CD14-positive monocyte (primary cell): Measurements from ENCODE around the gene LDHB. TPM values are rescaled to one million over a fixed set of nuclear protein-coding genes. Genes with fewer than 3 reads are reported as not detected.
"Not testable (repeated sequence)": the region's sequence is repeated elsewhere in the genome, so short reads cannot be mapped to it uniquely, and the experiment has no call there.

Experiments
- DNase-seq, 3 donors: peaks; one replicate each; pipeline ENCODE4 v3.0.0-alpha.2; 2011 to 2022
- H2AFZ ChIP-seq: 2 replicates; pipeline ENCODE4 v1.6.0; 2012; ENCODE audit warnings: mild to moderate bottlenecking, low read depth, low read length, inconsistent platforms; ENCODE audit not compliant: insufficient read depth, poor library complexity, severe bottlenecking
- H3K27ac ChIP-seq, 2 donors: 1 replicate in 1 of 2; 2 replicates in 1 of 2; pipeline ENCODE4 v1.5.1; 2012 to 2013; ENCODE audit warnings: low read length in 2 of 2, control low read depth in 1 of 2, inconsistent platforms in 1 of 2, low read depth in 1 of 2, mild to moderate bottlenecking in 1 of 2
- H3K27me3 ChIP-seq, 2 donors: one replicate each; pipeline versions ENCODE4 v1.6.0 to v1.6.1; 2011 to 2013; ENCODE audit warnings: low read length in 2 of 2; ENCODE audit not compliant: control insufficient read depth in 2 of 2, insufficient read depth in 2 of 2
- H3K36me3 ChIP-seq, 2 donors: replicated peaks in 1 of 2; 1 replicate in 1 of 2; 2 replicates in 1 of 2; pipeline versions ENCODE4 v1.5.1 to v1.6.1; 2012 to 2013; ENCODE audit warnings: low read length in 2 of 2, control low read depth in 1 of 2, inconsistent platforms in 1 of 2, mild to moderate bottlenecking in 1 of 2; ENCODE audit not compliant: insufficient read depth in 2 of 2, control insufficient read depth in 1 of 2
- H3K4me1 ChIP-seq, 2 donors: 1 replicate in 1 of 2; 2 replicates in 1 of 2; pipeline versions ENCODE4 v1.5.1 to v1.6.1; 2012 to 2013; ENCODE audit warnings: low read length in 2 of 2, control low read depth in 1 of 2, inconsistent platforms in 1 of 2, mild to moderate bottlenecking in 1 of 2, moderate library complexity in 1 of 2; ENCODE audit not compliant: insufficient read depth in 2 of 2, control insufficient read depth in 1 of 2
- H3K4me2 ChIP-seq: replicated peaks from 2 replicates; pipeline ENCODE3; 2012; ENCODE audit warnings: low read length, moderate library complexity, mild to moderate bottlenecking; ENCODE audit not compliant: poor library complexity, severe bottlenecking; ENCODE audit errors: extremely low read depth
- H3K4me3 ChIP-seq, 3 experiments: fragments of 200-600 bp in 1 of 3; sonication (generic) in 1 of 3; replicated peaks in 1 of 3; 1 replicate in 2 of 3; 2 replicates in 1 of 3; pipeline ENCODE4 v1.5.1; 2011 to 2013; ENCODE audit warnings: low read length in 3 of 3, mild to moderate bottlenecking in 3 of 3, control low read depth in 2 of 3, low read depth in 2 of 3, inconsistent platforms in 1 of 3, moderate library complexity in 1 of 3
- H3K79me2 ChIP-seq: 2 replicates; pipeline ENCODE4 v1.6.0; 2012; ENCODE audit warnings: mild to moderate bottlenecking, control low read depth, inconsistent platforms, low read length, moderate library complexity; ENCODE audit not compliant: insufficient read depth
- H3K9ac ChIP-seq: 2 replicates; pipeline ENCODE4 v1.6.0; 2017; ENCODE audit warnings: low read length, mild to moderate bottlenecking; ENCODE audit not compliant: insufficient read depth, poor library complexity, severe bottlenecking
- H3K9me3 ChIP-seq, 2 donors: replicated peaks in 1 of 2; 1 replicate in 1 of 2; 2 replicates in 1 of 2; pipeline versions ENCODE4 v1.5.1 to v1.6.1; 2012 to 2013; ENCODE audit warnings: low read length in 2 of 2, control low read depth in 1 of 2; ENCODE audit not compliant: control insufficient read depth in 1 of 2, insufficient read depth in 1 of 2
- H4K20me1 ChIP-seq: 2 replicates; pipeline ENCODE4 v1.6.0; 2012; ENCODE audit warnings: mild to moderate bottlenecking, low read length, control low read depth, moderate library complexity; ENCODE audit not compliant: insufficient read depth
- H3K27ac Mint-ChIP-seq, 7 donors: one replicate each; pipeline ENCODE4 v1.8.0; 2020; ENCODE audit warnings: mild to moderate bottlenecking in 7 of 7, mixed read lengths in 7 of 7, moderate library complexity in 6 of 7, inconsistent platforms in 2 of 7
- H3K27me3 Mint-ChIP-seq, 3 donors: one replicate each; pipeline ENCODE4 v1.8.0; 2021 to 2022; ENCODE audit warnings: low read depth in 3 of 3, mild to moderate bottlenecking in 3 of 3, mixed read lengths in 3 of 3, moderate library complexity in 3 of 3, inconsistent platforms in 1 of 3
- H3K36me3 Mint-ChIP-seq, 2 donors: one replicate each; pipeline ENCODE4 v1.8.0; 2020; ENCODE audit warnings: mixed read lengths in 2 of 2, inconsistent platforms in 1 of 2, mild to moderate bottlenecking in 1 of 2
- H3K4me1 Mint-ChIP-seq: one replicate; pipeline ENCODE4 v1.8.0; 2020; ENCODE audit warnings: mild to moderate bottlenecking, mixed read lengths
- H3K4me3 Mint-ChIP-seq, 2 donors: one replicate each; pipeline ENCODE4 v1.8.0; 2020; ENCODE audit warnings: mild to moderate bottlenecking in 2 of 2, mixed read lengths in 2 of 2, moderate library complexity in 1 of 2
- H3K9me3 Mint-ChIP-seq, 7 donors: one replicate each; pipeline ENCODE4 v1.8.0; 2020 to 2022; ENCODE audit warnings: mixed read lengths in 7 of 7, mild to moderate bottlenecking in 6 of 7, moderate library complexity in 6 of 7, inconsistent platforms in 2 of 7
- WGBS: methylation state at CpG from one replicate; pipeline ENCODE4 v1.1.5; 2013; ENCODE audit warnings: missing lambda C conversion rate; ENCODE audit not compliant: insufficient coverage; 5-methylcytosine and 5-hydroxymethylcytosine counted together
- intact Hi-C, 2 donors: fragments of 100-400 bp; cut with micrococcal nuclease; formaldehyde crosslinking; loops; one replicate each; pipeline versions ENCODE4 v1.15.0 to v1.15.1; 2023
- polyA plus RNA-seq, 3 donors: library from polyadenylated mRNA; depleted of rRNA in 1 of 3; unstranded in 2 of 3; stranded (reverse) in 1 of 3; fragments of 300-500 nt in 2 of 3; fragments of >200 nt in 1 of 3; fragmentation: Illumina TruSeq in 2 of 3; gene quantifications; 1 replicate in 2 of 3; 2 replicates in 1 of 3; pipeline ENCODE4 v1.2.3, GENCODE V29; 2012 to 2021
- TF ChIP-seq, protein P1 (sequence below): fragments of 200-600 bp; IDR thresholded peaks from one replicate; pipeline ENCODE4 v1.8.0; 2022; ENCODE audit warnings: antibody characterized with exemption, mild to moderate bottlenecking

Gene LDHB
- polyA plus RNA-seq, 3 donors = 49.6 to 148 (median 121) TPM

GRCh38 chr12:21648378-21648777, 9.3 kb downstream of the LDHB start:
- Mint-ChIP-seq H3K4me3 (no peak overlapping the region), H3K36me3 (peaks cover 67 to 79% of the 10 kb centered on the region in 2 donors), H3K4me1 (peaks cover 2% of the 10 kb centered on the region), H3K9me3 (no peaks in the 10 kb centered on the region), H3K27me3 (no peaks in the 10 kb centered on the region), H3K27ac (peak overlapping the region in 1 of 7 donors; percentile 18)
- WGBS = no CpG with 5 or more reads among the region's 2 CpGs
- H3K4me2 ChIP-seq = no peak overlapping the region
- no peak overlapping the region for H3K27ac ChIP-seq
- no peaks in the 10 kb centered on the region for H4K20me1 ChIP-seq
- no peaks in the 10 kb centered on the region for H3K9me3 ChIP-seq
- TF ChIP-seq, protein P1, sequence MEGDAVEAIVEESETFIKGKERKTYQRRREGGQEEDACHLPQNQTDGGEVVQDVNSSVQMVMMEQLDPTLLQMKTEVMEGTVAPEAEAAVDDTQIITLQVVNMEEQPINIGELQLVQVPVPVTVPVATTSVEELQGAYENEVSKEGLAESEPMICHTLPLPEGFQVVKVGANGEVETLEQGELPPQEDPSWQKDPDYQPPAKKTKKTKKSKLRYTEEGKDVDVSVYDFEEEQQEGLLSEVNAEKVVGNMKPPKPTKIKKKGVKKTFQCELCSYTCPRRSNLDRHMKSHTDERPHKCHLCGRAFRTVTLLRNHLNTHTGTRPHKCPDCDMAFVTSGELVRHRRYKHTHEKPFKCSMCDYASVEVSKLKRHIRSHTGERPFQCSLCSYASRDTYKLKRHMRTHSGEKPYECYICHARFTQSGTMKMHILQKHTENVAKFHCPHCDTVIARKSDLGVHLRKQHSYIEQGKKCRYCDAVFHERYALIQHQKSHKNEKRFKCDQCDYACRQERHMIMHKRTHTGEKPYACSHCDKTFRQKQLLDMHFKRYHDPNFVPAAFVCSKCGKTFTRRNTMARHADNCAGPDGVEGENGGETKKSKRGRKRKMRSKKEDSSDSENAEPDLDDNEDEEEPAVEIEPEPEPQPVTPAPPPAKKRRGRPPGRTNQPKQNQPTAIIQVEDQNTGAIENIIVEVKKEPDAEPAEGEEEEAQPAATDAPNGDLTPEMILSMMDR = no peak
- no peak overlapping the region for H2AFZ ChIP-seq
- no peak for DNase-seq
- intact Hi-C loops = no loop called here
- no peaks in the 10 kb centered on the region for H3K4me1 ChIP-seq
- H3K4me3 ChIP-seq = no peak overlapping the region
- no peak overlapping the region for H3K9ac ChIP-seq
- no peaks in the 10 kb centered on the region for H3K27me3 ChIP-seq
- peaks cover 9% of the 10 kb centered on the region for H3K79me2 ChIP-seq
- H3K36me3 ChIP-seq = peaks cover 49 to 93% of the 10 kb centered on the region in 2 donors

DNA sequence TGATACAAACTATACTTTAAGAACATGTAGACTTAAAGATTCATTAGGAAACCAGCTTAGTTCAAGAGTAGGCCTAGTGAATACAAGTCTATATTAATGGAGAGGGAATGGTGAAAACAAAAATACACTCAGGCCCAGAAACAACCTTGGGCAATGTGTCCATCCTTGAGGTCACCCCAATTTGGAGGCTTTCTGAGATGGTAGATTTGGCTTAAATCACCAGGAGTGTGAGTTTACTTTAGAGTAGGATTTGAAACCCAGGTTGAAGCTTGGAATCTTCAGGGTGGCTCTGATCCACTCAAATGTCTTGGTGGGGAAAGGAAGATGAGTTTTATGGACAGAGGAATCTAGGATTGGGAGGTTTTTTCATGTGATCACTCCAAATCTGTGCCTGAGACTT, 10.5 kb downstream of the LDHB start:
- Histone ChIP-seq H3K36me3 (peaks cover 50 to 93% of the 10 kb centered on the region in 2 donors), H3K27me3 (no peaks in the 10 kb centered on the region), H3K27ac (no peak overlapping the region), H3K9me3 (no peaks in the 10 kb centered on the region), H3K9ac (no peak overlapping the region), H3K79me2 (peaks cover 4% of the 10 kb centered on the region), H3K4me3 (no peak overlapping the region), H4K20me1 (no peaks in the 10 kb centered on the region), H3K4me2 (no peak overlapping the region), H3K4me1 (no peaks in the 10 kb centered on the region), H2AFZ (no peak overlapping the region)
- Mint-ChIP-seq H3K36me3 (peaks cover 65 to 80% of the 10 kb centered on the region in 2 donors), H3K27ac (no peak overlapping the region), H3K9me3 (no peaks in the 10 kb centered on the region), H3K27me3 (no peaks in the 10 kb centered on the region), H3K4me3 (no peak overlapping the region), H3K4me1 (peaks cover 2% of the 10 kb centered on the region)
- intact Hi-C loops = no loop called here
- TF ChIP-seq, protein P1 = no peak
- DNase-seq = no peak

DNA sequence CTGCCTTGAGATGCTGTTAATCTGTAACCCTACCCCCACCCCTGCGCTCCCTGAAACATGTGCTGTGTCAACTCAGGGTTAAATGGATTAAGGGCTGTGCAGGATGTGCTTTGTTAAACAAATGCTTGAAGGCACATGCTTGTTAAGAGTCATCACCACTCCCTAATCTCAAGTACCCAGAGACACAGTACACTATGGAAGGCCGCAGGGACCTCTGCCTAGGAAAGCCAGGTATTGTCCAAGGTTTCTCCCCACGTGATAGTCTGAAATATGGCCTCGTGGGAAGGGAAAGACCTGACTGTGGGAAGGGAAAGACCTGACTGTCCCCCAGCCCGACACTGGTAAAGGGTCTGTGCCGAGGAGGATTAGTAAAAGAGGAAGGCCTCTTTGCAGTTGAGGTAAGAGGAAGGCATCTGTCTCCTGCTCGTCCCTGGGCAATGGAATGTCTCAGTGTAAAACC, 12.6 kb downstream of the LDHB start:
- H3K36me3 ChIP-seq = peaks cover 53 to 90% of the 10 kb centered on the region in 2 donors
- DNase-seq, H3K27ac ChIP-seq, H3K9ac ChIP-seq, H3K4me1 ChIP-seq, H4K20me1 ChIP-seq, H3K4me1 Mint-ChIP-seq, H3K4me3 Mint-ChIP-seq, H3K4me3 ChIP-seq, H3K79me2 ChIP-seq, H2AFZ ChIP-seq, intact Hi-C loops, H3K9me3 Mint-ChIP-seq, H3K27me3 Mint-ChIP-seq, H3K9me3 ChIP-seq, H3K27me3 ChIP-seq, H3K4me2 ChIP-seq: not testable (repeated sequence)
- Mint-ChIP-seq H3K36me3 (peaks cover 65 to 80% of the 10 kb centered on the region in 2 donors), H3K27ac (peak overlapping the region in 3 of 7 donors; percentile 35 to 54 (median 37))
- 83% methylated on average over 2 of the region's 7 CpGs for WGBS
